Mesenchymal stem cell (in vitro differentiated cells and primary cell): ENCODE results near the gene IRF2BP2.
A peak's percentile ranks its signal among the peaks of the same experiment; 100 is the strongest.

ENCODE experiments used
- DNase-seq: peaks from one replicate; pipeline ENCODE4 v3.0.0-alpha.2; 2013
- H2AFZ ChIP-seq: one replicate; pipeline ENCODE4 v1.6.1; 2013; ENCODE audit warnings: low read depth, mild to moderate bottlenecking, control low read depth, inconsistent platforms, low read length, moderate library complexity
- H2AK5ac ChIP-seq: 2 replicates; pipeline ENCODE4 v1.6.1; 2013; ENCODE audit warnings: low read length, moderate library complexity, mild to moderate bottlenecking, inconsistent platforms; ENCODE audit not compliant: severe bottlenecking
- H2BK120ac ChIP-seq: one replicate; pipeline ENCODE4 v1.6.1; 2013; ENCODE audit warnings: low read depth, mild to moderate bottlenecking, inconsistent platforms, low read length, moderate library complexity
- H2BK12ac ChIP-seq, 2 experiments: one replicate each; pipeline ENCODE4 v1.6.1; 2013; ENCODE audit warnings: inconsistent platforms in 2 of 2, low read length in 2 of 2, mild to moderate bottlenecking in 2 of 2, moderate library complexity in 2 of 2, control low read depth in 1 of 2
- H2BK15ac ChIP-seq: one replicate; pipeline ENCODE4 v1.6.1; 2013; ENCODE audit warnings: mild to moderate bottlenecking, low read depth, inconsistent platforms; ENCODE audit not compliant: poor library complexity, severe bottlenecking
- H2BK5ac ChIP-seq: 2 replicates; pipeline ENCODE4 v1.6.1; 2013; ENCODE audit warnings: low read depth, mild to moderate bottlenecking, low read length, control low read depth, inconsistent platforms; ENCODE audit not compliant: poor library complexity, severe bottlenecking
- H3K14ac ChIP-seq, 2 experiments: one replicate each; pipeline ENCODE4 v1.6.1; 2013; ENCODE audit warnings: inconsistent platforms in 2 of 2, low read length in 2 of 2, control low read depth in 1 of 2, mild to moderate bottlenecking in 1 of 2, moderate library complexity in 1 of 2
- H3K18ac ChIP-seq, 2 experiments: one replicate each; pipeline ENCODE4 v1.6.1; 2013; ENCODE audit warnings: inconsistent platforms in 2 of 2, low read length in 2 of 2, control low read depth in 1 of 2, low read depth in 1 of 2, mild to moderate bottlenecking in 1 of 2
- H3K23ac ChIP-seq, 2 experiments: one replicate each; pipeline ENCODE4 v1.6.1; 2013; ENCODE audit warnings: inconsistent platforms in 2 of 2, low read length in 2 of 2, mild to moderate bottlenecking in 2 of 2, moderate library complexity in 2 of 2, control low read depth in 1 of 2
- H3K27ac ChIP-seq: 2 replicates; pipeline ENCODE4 v1.5.1; 2013; ENCODE audit warnings: mild to moderate bottlenecking, moderate library complexity, low read length, control low read depth, inconsistent platforms; ENCODE audit not compliant: poor library complexity, severe bottlenecking
- H3K27me3 ChIP-seq, 2 experiments: 2 replicates each; pipeline versions ENCODE4 v1.6.1 to v1.7.0; 2013; ENCODE audit warnings: low read length in 2 of 2, mild to moderate bottlenecking in 2 of 2, moderate library complexity in 2 of 2, control low read depth in 1 of 2, inconsistent platforms in 1 of 2; ENCODE audit not compliant: control insufficient read depth in 1 of 2, insufficient read depth in 1 of 2
- H3K36me3 ChIP-seq, 2 experiments: 2 replicates each; pipeline versions ENCODE4 v1.6.1 to v1.7.0; 2013; ENCODE audit warnings: low read length in 2 of 2, control low read depth in 1 of 2, inconsistent platforms in 1 of 2, low read depth in 1 of 2, mild to moderate bottlenecking in 1 of 2; ENCODE audit not compliant: insufficient read depth in 2 of 2, control insufficient read depth in 1 of 2
- H3K4ac ChIP-seq, 2 experiments: one replicate each; pipeline ENCODE4 v1.6.1; 2013; ENCODE audit warnings: inconsistent platforms in 2 of 2, low read length in 2 of 2, mild to moderate bottlenecking in 2 of 2, moderate library complexity in 2 of 2, control low read depth in 1 of 2, low read depth in 1 of 2
- H3K4me1 ChIP-seq: 2 replicates; pipeline ENCODE4 v1.6.1; 2013; ENCODE audit warnings: low read depth, low read length, control low read depth; ENCODE audit not compliant: control insufficient read depth, insufficient read depth
- H3K4me2 ChIP-seq: 2 replicates; pipeline ENCODE4 v1.6.1; 2013; ENCODE audit warnings: low read length, mild to moderate bottlenecking, inconsistent platforms; ENCODE audit not compliant: poor library complexity, severe bottlenecking
- H3K4me3 ChIP-seq, 2 experiments: 2 replicates each; pipeline versions ENCODE4 v1.5.1 to v1.7.0; 2013; ENCODE audit warnings: low read length in 2 of 2, mild to moderate bottlenecking in 2 of 2, control low read depth in 1 of 2, low read depth in 1 of 2; ENCODE audit not compliant: insufficient read depth in 1 of 2
- H3K79me1 ChIP-seq: replicated peaks from 2 replicates; pipeline ENCODE4 v1.6.1; 2013; ENCODE audit warnings: mild to moderate bottlenecking, control low read depth, low read length, inconsistent platforms; ENCODE audit not compliant: poor library complexity, severe bottlenecking
- H3K9ac ChIP-seq: 2 replicates; pipeline ENCODE4 v1.7.0; 2013; ENCODE audit warnings: mild to moderate bottlenecking, low read length, moderate library complexity
- H3K9me3 ChIP-seq: 2 replicates; pipeline ENCODE4 v1.7.0; 2013; ENCODE audit warnings: mild to moderate bottlenecking, low read length; ENCODE audit not compliant: control insufficient read depth
- H4K8ac ChIP-seq: one replicate; pipeline ENCODE4 v1.6.1; 2013; ENCODE audit warnings: inconsistent platforms, mild to moderate bottlenecking, low read length, moderate library complexity
- H4K91ac ChIP-seq: one replicate; pipeline ENCODE4 v1.6.1; 2013; ENCODE audit warnings: mild to moderate bottlenecking, low read length, inconsistent platforms
- WGBS: methylation state at CpG from one replicate; pipeline ENCODE4 v1.1.7; 2013; ENCODE audit warnings: mixed read lengths; 5-methylcytosine and 5-hydroxymethylcytosine counted together

Gene IRF2BP2

DNA sequence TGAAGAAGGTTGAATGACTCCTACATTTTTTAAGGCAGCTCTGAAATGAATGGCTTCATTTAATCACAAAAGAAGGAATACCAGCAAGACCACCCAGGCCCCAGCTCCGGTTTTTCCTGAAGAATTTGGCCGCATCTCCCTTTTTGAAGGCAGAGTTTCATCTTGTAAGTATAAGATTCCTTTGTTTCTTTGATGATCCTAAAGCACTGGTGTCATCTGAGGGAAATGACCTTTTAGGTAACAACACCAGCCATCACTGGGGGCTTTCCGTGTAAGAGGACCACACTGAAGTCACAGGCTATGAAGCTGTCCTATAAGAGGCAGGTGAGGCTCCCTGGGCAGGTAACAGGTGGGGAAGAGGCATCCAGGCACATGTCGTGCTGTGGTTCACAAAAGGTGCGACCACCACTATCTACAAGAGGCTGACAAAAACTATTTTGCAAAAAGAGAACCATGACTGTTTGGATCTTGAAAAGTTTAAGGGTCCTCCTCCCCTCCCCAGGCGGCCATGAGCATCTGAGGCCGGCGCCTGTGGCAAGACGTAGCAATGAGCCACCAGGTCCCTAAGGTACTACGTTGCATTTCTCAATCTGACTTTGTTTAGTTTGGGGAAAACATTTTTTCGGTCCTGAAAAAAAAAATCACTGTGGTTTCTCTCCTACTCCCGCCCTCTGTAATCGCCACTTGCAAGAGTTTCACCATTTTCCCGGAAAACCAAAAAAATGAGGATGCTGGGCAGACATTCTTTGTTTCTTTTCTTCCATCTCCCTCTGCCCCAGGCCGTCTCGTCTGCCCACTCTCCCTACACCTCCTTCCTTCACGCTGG, 46.3 kb upstream of the IRF2BP2 start:
- Histone ChIP-seq H3K4ac (no peak overlapping the region), H2BK5ac (no peak overlapping the region), H3K27ac (no peak overlapping the region), H3K23ac (no peak overlapping the region), H4K91ac (peak overlapping the region; percentile 56), H3K4me2 (no peak overlapping the region), H3K9ac (peak overlapping the region; percentile 54), H3K4me1 (peaks cover 9% of the 10 kb centered on the region), H2BK120ac (peak overlapping the region; percentile 27), H2BK15ac (peak overlapping the region; percentile 8), H3K79me1 (no peaks in the 10 kb centered on the region), H3K18ac (peak overlapping the region; percentile 52 to 78), H2BK12ac (peak overlapping the region; percentile 69 to 93), H2AFZ (peak overlapping the region; percentile 57), H4K8ac (no peak overlapping the region), H2AK5ac (peak overlapping the region; percentile 55), H3K36me3 (no peaks in the 10 kb centered on the region), H3K9me3 (peaks cover 13% of the 10 kb centered on the region), H3K4me3 (peak overlapping the region in 1 of 2 experiments; percentile 14), H3K27me3 (no peaks in the 10 kb centered on the region), H3K14ac (no peak overlapping the region)
- no peak for DNase-seq
- WGBS: 79% methylated on average over 17 of the region's 17 CpGs

DNA sequence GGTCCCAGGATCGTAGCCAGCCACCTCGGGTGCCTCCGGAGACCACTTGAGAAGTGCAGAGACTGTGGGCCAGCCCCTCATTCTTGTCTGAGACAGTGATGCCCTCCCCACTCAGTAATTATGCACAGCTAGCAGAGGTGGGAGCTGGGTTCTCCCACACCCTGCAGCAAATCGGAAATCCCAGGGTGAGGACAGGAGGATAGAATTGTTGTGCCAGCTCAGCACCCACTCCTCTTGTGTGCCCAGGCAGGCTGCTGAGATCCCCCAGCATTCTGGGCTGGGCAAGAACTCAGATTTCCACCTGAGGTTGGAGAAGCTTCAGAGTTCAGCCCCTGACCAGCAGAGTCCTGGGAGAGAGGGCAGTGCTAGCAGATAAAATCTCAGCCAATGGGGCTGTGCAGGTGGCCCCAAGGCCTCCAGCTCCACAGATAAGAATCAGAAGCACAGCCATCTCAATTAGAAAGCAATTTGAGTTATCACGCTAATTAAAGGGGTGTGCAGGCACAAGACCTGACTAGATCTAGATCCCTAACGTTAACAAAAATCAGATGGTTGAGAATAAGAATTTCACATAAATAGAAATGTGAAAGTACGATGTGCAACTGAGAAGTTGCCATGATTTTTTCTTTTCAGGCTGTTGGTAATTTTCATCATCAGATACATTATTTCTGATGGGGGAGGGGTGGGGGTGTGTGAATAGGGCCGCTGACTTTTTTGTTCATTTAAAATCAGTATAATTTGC, 45.5 kb upstream of the IRF2BP2 start:
- DNase-seq: no peak
- no peak overlapping the region for H3K27ac ChIP-seq
- no peak overlapping the region for H2AK5ac ChIP-seq
- H4K91ac ChIP-seq: no peak overlapping the region
- peaks cover 9% of the 10 kb centered on the region for H3K4me1 ChIP-seq
- peak overlapping the region; percentile 39 for H2BK120ac ChIP-seq
- no peak overlapping the region for H3K4me3 ChIP-seq
- no peak overlapping the region for H3K18ac ChIP-seq
- no peak overlapping the region for H4K8ac ChIP-seq
- H3K14ac ChIP-seq: peak overlapping the region in 1 of 2 experiments; percentile 11
- H3K4me2 ChIP-seq: no peak overlapping the region
- no peaks in the 10 kb centered on the region for H3K27me3 ChIP-seq
- peak overlapping the region; percentile 8 for H2AFZ ChIP-seq
- no peak overlapping the region for H2BK5ac ChIP-seq
- H3K36me3 ChIP-seq: no peaks in the 10 kb centered on the region
- H2BK15ac ChIP-seq: peak overlapping the region; percentile 63
- no peak overlapping the region for H3K9ac ChIP-seq
- no peak overlapping the region for H3K23ac ChIP-seq
- H3K79me1 ChIP-seq: no peaks in the 10 kb centered on the region
- peak overlapping the region in 1 of 2 experiments; percentile 45 for H2BK12ac ChIP-seq
- 96% methylated on average over 7 of the region's 8 CpGs for WGBS
- H3K9me3 ChIP-seq: peaks cover 13% of the 10 kb centered on the region
- no peak overlapping the region for H3K4ac ChIP-seq

DNA sequence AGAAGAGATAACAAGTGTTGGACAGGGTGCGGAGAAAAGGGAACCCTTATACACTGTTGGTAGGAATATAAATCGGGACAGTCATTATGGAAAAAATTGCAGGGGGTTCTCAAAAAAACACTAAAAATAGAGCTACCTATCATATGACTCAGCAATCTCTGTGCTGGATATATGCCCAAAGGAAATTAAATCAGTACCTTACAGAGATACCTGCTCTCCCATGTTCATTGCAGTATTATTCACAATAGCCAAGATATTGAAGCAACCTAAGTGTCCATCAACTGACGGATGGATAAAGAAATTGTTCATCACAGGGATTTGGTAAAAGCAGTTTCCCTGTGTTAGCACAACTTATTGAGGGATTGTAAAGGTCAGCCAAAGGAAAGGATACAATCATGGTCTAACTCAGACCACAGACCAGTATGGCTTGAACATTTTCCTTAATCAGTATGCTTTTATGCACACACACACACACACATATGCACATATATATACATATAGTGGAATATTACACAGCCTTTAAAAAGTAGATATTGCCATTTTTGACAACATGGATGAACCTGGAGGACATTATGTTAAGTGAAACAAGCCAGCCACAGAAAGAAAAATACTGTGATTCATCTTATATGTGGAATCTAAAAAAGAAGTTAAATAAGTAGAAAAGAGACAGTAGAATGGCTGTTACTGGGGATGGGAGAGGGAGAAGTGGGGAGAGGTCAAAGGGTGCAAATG, 44.2 kb upstream of the IRF2BP2 start:
- Histone ChIP-seq H2BK120ac (no peak overlapping the region), H2AK5ac (no peak overlapping the region), H4K8ac (no peak overlapping the region), H3K27me3 (no peaks in the 10 kb centered on the region), H3K79me1 (no peaks in the 10 kb centered on the region), H3K14ac (no peak overlapping the region), H3K9ac (no peak overlapping the region), H3K4me2 (no peak overlapping the region), H3K36me3 (no peaks in the 10 kb centered on the region), H4K91ac (no peak overlapping the region), H3K4me1 (peaks cover 7% of the 10 kb centered on the region), H2BK5ac (no peak overlapping the region), H3K4ac (no peak overlapping the region), H2BK12ac (no peak overlapping the region), H3K23ac (no peak overlapping the region), H2AFZ (no peak overlapping the region), H3K18ac (no peak overlapping the region), H2BK15ac (no peak overlapping the region), H3K27ac (no peak overlapping the region), H3K4me3 (no peak overlapping the region), H3K9me3 (peaks cover 13% of the 10 kb centered on the region)
- no peak for DNase-seq
- WGBS: 100% methylated on average over 1 of the region's 3 CpGs
